Urothelium cell line (cell line): ENCODE results near the gene RB1.
"Not testable (repeated sequence)": the region's sequence is repeated elsewhere in the genome, so short reads cannot be mapped to it uniquely, and the experiment has no call there.

Source experiments
- DNase-seq: peaks from one replicate; pipeline ENCODE4 v3.0.0; 2011; ENCODE audit warnings: low spot score, mixed read lengths
- FAIRE-seq: peaks from 2 replicates; lab custom pipeline; 2011; peaks lifted over from hg19 to GRCh38; lab: Jason Lieb, UNC

The RB1 gene

GRCh38 chr13:48346583-48346982 is 43.0 kb downstream of the RB1 start:
- no peak for FAIRE-seq
- DNase-seq: no peak

GRCh38 chr13:48349525-48349924 is 46.0 kb downstream of the RB1 start:
- no peak for DNase-seq
- no peak for FAIRE-seq

GRCh38 chr13:48353590-48353989 is 50.0 kb downstream of the RB1 start:
- FAIRE-seq (no peak), DNase-seq (no peak)

GRCh38 chr13:48355524-48355923 is 52.0 kb downstream of the RB1 start:
- DNase-seq, FAIRE-seq: not testable (repeated sequence)

- FAIRE-seq (no peak), DNase-seq (no peak)
Observed at GRCh38 chr13:48356750-48357149, 53.2 kb downstream of the RB1 start.

GRCh38 chr13:48369988-48370387 is 66.4 kb downstream of the RB1 start:
- DNase-seq: no peak
- no peak for FAIRE-seq

GRCh38 chr13:48370815-48371214 is 67.3 kb downstream of the RB1 start:
- DNase-seq (no peak), FAIRE-seq (no peak)

- FAIRE-seq (no peak), DNase-seq (no peak)
Observed at GRCh38 chr13:48377857-48378256, 74.3 kb downstream of the RB1 start.

GRCh38 chr13:48380581-48380980 is 77.0 kb downstream of the RB1 start:
- no peak for FAIRE-seq
- DNase-seq: no peak

GRCh38 chr13:48383384-48383783 is 79.8 kb downstream of the RB1 start:
- FAIRE-seq (no peak), DNase-seq (no peak)

GRCh38 chr13:48386816-48387215 is 83.3 kb downstream of the RB1 start:
- DNase-seq: no peak
- no peak for FAIRE-seq

GRCh38 chr13:48391257-48391656 is 87.7 kb downstream of the RB1 start:
- FAIRE-seq: no peak
- DNase-seq: no peak

GRCh38 chr13:48393030-48393697 is 89.6 kb downstream of the RB1 start:
- FAIRE-seq (no peak), DNase-seq (no peak)

GRCh38 chr13:48393698-48394085 is 90.1 kb downstream of the RB1 start:
- FAIRE-seq (no peak), DNase-seq (no peak)

- DNase-seq (no peak), FAIRE-seq (no peak)
Observed at GRCh38 chr13:48397744-48398143, 94.2 kb downstream of the RB1 start.

- FAIRE-seq (no peak), DNase-seq (no peak)
Observed at GRCh38 chr13:48398450-48399095, 95.0 kb downstream of the RB1 start.

GRCh38 chr13:48400090-48400694 is 96.6 kb downstream of the RB1 start:
- DNase-seq (no peak), FAIRE-seq (no peak)

GRCh38 chr13:48400850-48401291 is 97.3 kb downstream of the RB1 start:
- DNase-seq: no peak
- no peak for FAIRE-seq

- FAIRE-seq: no peak
- DNase-seq: no peak
Observed at GRCh38 chr13:48401480-48401879, 97.9 kb downstream of the RB1 start.

GRCh38 chr13:48402325-48402932 is 98.9 kb downstream of the RB1 start:
- DNase-seq (no peak), FAIRE-seq (no peak)

GRCh38 chr13:48403151-48403631 is 99.6 kb downstream of the RB1 start:
- no peak for FAIRE-seq
- DNase-seq: no peak

GRCh38 chr13:48403913-48404312 is 100.4 kb downstream of the RB1 start:
- DNase-seq (no peak), FAIRE-seq (no peak)
